ENCODE data around the gene MIEF1. TPM values are rescaled to one million over a fixed set of nuclear protein-coding genes. Genes with fewer than 3 reads are reported as not detected.

The MIEF1 gene
- polyA plus RNA-seq, 1 donor, result 34.4 TPM

- peak in 1 of 2 donors; percentile 52 for DNase-seq
- WGBS (ENCODE audit: insufficient coverage, low lambda C conversion rate), result no CpG with 5 or more reads among the region's 9 CpGs
- Histone ChIP-seq H3K36me3 (ENCODE audit: control insufficient read depth, insufficient read depth, low read length) (peaks cover 42% of the 10 kb centered on the region), H3K27ac (ENCODE audit: low read length) (no peak overlapping the region), H3K9me3 (ENCODE audit: control insufficient read depth, low read depth, low read length) (no peaks in the 10 kb centered on the region), H3K4me1 (ENCODE audit: control insufficient read depth, insufficient read depth, low read length) (peaks cover 40% of the 10 kb centered on the region), H3K27me3 (ENCODE audit: control insufficient read depth, insufficient read depth, low read length) (no peaks in the 10 kb centered on the region), H3K4me3 (ENCODE audit: low read length) (no peak overlapping the region)
Measured at GRCh38 chr22:39478441-39478850, 23.6 kb upstream of the MIEF1 start.

GRCh38 chr22:39479254-39479653, 22.8 kb upstream of the MIEF1 start:
- H3K4me1 ChIP-seq (ENCODE audit: control insufficient read depth, insufficient read depth, low read length), result peaks cover 35% of the 10 kb centered on the region
- no CpG with 5 or more reads among the region's 3 CpGs for WGBS (ENCODE audit: insufficient coverage, low lambda C conversion rate)
- H3K36me3 ChIP-seq (ENCODE audit: control insufficient read depth, insufficient read depth, low read length), result peaks cover 42% of the 10 kb centered on the region
- no peak overlapping the region for H3K27ac ChIP-seq (ENCODE audit: low read length)
- no peak for DNase-seq
- H3K4me3 ChIP-seq (ENCODE audit: low read length), result no peak overlapping the region
- no peaks in the 10 kb centered on the region for H3K9me3 ChIP-seq (ENCODE audit: control insufficient read depth, low read depth, low read length)
- H3K27me3 ChIP-seq (ENCODE audit: control insufficient read depth, insufficient read depth, low read length), result no peaks in the 10 kb centered on the region

DNA sequence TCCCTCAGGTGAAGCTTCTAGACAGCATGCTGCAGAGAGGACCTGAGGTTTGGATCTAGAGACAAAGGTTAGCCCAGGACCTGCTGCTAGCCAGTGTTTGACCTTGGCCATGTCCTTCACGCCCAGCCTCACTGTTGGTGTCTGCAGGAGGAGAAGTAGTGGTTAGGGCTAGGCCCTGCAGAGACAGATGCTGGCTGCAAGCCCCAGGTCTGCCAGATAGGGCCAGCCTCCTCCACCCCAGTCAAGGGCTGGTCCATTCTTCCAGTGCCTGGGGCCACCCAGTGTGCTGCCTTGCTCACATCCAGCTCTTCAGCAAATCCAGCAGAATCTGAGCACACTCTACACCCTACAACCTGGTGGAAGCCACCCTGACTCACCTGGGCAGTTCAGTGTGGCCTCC, 21.5 kb upstream of the MIEF1 start:
- H3K4me3 ChIP-seq (ENCODE audit: low read length), result no peak overlapping the region
- WGBS (ENCODE audit: insufficient coverage, low lambda C conversion rate), result no CpG with 5 or more reads among the region's 1 CpG
- peaks cover 22% of the 10 kb centered on the region for H3K4me1 ChIP-seq (ENCODE audit: control insufficient read depth, insufficient read depth, low read length)
- H3K27me3 ChIP-seq (ENCODE audit: control insufficient read depth, insufficient read depth, low read length), result no peaks in the 10 kb centered on the region
- H3K27ac ChIP-seq (ENCODE audit: low read length), result no peak overlapping the region
- H3K36me3 ChIP-seq (ENCODE audit: control insufficient read depth, insufficient read depth, low read length), result peaks cover 42% of the 10 kb centered on the region
- H3K9me3 ChIP-seq (ENCODE audit: control insufficient read depth, low read depth, low read length), result no peaks in the 10 kb centered on the region
- DNase-seq, result no peak

DNA sequence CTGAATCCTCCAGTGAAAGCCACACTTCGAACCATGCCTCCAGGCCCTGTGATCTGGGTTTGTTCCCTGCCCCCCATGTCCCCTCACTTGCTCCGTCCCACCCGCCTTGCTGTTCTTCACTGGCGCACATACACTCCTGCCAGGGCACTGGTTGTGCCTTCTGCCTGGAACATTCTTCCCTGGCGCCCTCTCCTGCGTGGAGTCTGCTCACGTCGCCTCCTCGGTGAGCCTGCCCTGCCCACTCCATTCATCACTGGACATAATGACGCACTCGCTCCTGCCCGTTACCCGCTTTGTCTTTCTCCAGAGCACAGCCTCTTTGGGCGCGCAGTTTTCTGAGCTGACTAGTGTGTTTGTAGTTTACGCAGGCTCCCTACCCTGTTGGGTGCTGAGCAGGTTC, 21.0 kb upstream of the MIEF1 start:
- peaks cover 42% of the 10 kb centered on the region for H3K36me3 ChIP-seq (ENCODE audit: control insufficient read depth, insufficient read depth, low read length)
- no peak overlapping the region for H3K27ac ChIP-seq (ENCODE audit: low read length)
- no peak overlapping the region for H3K4me3 ChIP-seq (ENCODE audit: low read length)
- DNase-seq, result no peak
- H3K4me1 ChIP-seq (ENCODE audit: control insufficient read depth, insufficient read depth, low read length), result peaks cover 17% of the 10 kb centered on the region
- H3K27me3 ChIP-seq (ENCODE audit: control insufficient read depth, insufficient read depth, low read length), result no peaks in the 10 kb centered on the region
- H3K9me3 ChIP-seq (ENCODE audit: control insufficient read depth, low read depth, low read length), result no peaks in the 10 kb centered on the region
- WGBS (ENCODE audit: insufficient coverage, low lambda C conversion rate), result 83% methylated on average over 4 of the region's 16 CpGs

DNA sequence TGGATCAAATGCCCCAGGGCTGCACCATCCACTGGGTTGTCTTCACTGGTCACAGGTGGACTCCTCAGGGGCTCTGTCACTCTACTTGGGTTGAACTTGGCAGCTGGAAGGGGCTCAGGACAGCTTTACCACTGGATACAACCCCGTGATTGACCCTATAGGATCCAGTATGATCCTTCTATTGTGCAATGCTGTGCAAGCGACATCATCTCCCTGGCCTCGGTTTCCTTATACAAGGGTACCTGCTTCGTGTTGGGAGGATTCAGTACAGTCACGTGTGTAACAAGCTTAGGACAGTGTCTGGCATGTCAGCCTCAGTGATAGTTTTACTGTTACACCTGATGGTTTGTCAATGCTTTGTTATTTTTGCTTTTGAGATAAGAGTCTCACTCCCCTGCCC, 20.5 kb upstream of the MIEF1 start:
- Histone ChIP-seq H3K9me3 (ENCODE audit: control insufficient read depth, low read depth, low read length) (no peaks in the 10 kb centered on the region), H3K27ac (ENCODE audit: low read length) (no peak overlapping the region), H3K36me3 (ENCODE audit: control insufficient read depth, insufficient read depth, low read length) (peaks cover 42% of the 10 kb centered on the region), H3K4me1 (ENCODE audit: control insufficient read depth, insufficient read depth, low read length) (peaks cover 12% of the 10 kb centered on the region), H3K4me3 (ENCODE audit: low read length) (no peak overlapping the region), H3K27me3 (ENCODE audit: control insufficient read depth, insufficient read depth, low read length) (no peaks in the 10 kb centered on the region)
- no peak for DNase-seq
- WGBS (ENCODE audit: insufficient coverage, low lambda C conversion rate), result no CpG with 5 or more reads among the region's 5 CpGs

- peaks cover under 1% of the 10 kb centered on the region for H3K9me3 ChIP-seq (ENCODE audit: control insufficient read depth, low read depth, low read length)
- no peaks in the 10 kb centered on the region for H3K27me3 ChIP-seq (ENCODE audit: control insufficient read depth, insufficient read depth, low read length)
- peaks cover 7% of the 10 kb centered on the region for H3K4me1 ChIP-seq (ENCODE audit: control insufficient read depth, insufficient read depth, low read length)
- no CpG with 5 or more reads among the region's 3 CpGs for WGBS (ENCODE audit: insufficient coverage, low lambda C conversion rate)
- H3K36me3 ChIP-seq (ENCODE audit: control insufficient read depth, insufficient read depth, low read length), result peaks cover 34% of the 10 kb centered on the region
- H3K4me3 ChIP-seq (ENCODE audit: low read length), result no peak overlapping the region
- H3K27ac ChIP-seq (ENCODE audit: low read length), result no peak overlapping the region
- no peak for DNase-seq
Measured at GRCh38 chr22:39482768-39483167, 19.3 kb upstream of the MIEF1 start.

GRCh38 chr22:39486951-39487825, 14.9 kb upstream of the MIEF1 start:
- peaks cover 44% of the 10 kb centered on the region for H3K36me3 ChIP-seq (ENCODE audit: control insufficient read depth, insufficient read depth, low read length)
- no peak overlapping the region for H3K27ac ChIP-seq (ENCODE audit: low read length)
- H3K9me3 ChIP-seq (ENCODE audit: control insufficient read depth, low read depth, low read length), result peaks cover 5% of the 10 kb centered on the region
- no CpG with 5 or more reads among the region's 45 CpGs for WGBS (ENCODE audit: insufficient coverage, low lambda C conversion rate)
- H3K27me3 ChIP-seq (ENCODE audit: control insufficient read depth, insufficient read depth, low read length), result no peaks in the 10 kb centered on the region
- no peak for DNase-seq
- H3K4me3 ChIP-seq (ENCODE audit: low read length), result no peak overlapping the region
- peaks cover 18% of the 10 kb centered on the region for H3K4me1 ChIP-seq (ENCODE audit: control insufficient read depth, insufficient read depth, low read length)

DNA sequence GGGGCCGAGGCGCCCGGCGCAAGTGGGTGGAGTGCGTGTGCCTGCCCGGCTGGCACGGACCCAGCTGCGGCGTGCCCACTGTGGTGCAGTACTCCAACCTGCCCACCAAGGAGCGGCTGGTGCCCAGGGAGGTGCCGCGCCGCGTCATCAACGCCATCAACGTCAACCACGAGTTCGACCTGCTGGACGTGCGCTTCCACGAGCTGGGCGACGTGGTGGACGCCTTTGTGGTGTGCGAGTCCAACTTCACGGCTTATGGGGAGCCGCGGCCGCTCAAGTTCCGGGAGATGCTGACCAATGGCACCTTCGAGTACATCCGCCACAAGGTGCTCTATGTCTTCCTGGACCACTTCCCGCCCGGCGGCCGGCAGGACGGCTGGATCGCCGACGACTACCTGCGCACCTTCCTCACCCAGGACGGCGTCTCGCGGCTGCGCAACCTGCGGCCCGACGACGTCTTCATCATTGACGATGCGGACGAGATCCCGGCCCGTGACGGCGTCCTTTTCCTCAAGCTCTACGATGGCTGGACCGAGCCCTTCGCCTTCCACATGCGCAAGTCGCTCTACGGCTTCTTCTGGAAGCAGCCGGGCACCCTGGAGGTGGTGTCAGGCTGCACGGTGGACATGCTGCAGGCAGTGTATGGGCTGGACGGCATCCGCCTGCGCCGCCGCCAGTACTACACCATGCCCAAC, 14.1 kb upstream of the MIEF1 start:
- no peak overlapping the region for H3K27ac ChIP-seq (ENCODE audit: low read length)
- H3K27me3 ChIP-seq (ENCODE audit: control insufficient read depth, insufficient read depth, low read length), result no peaks in the 10 kb centered on the region
- peaks cover 37% of the 10 kb centered on the region for H3K36me3 ChIP-seq (ENCODE audit: control insufficient read depth, insufficient read depth, low read length)
- no peak for DNase-seq
- WGBS (ENCODE audit: insufficient coverage, low lambda C conversion rate), result 90% methylated on average over 2 of the region's 70 CpGs
- no peak overlapping the region for H3K4me3 ChIP-seq (ENCODE audit: low read length)
- peaks cover 18% of the 10 kb centered on the region for H3K4me1 ChIP-seq (ENCODE audit: control insufficient read depth, insufficient read depth, low read length)
- peaks cover 5% of the 10 kb centered on the region for H3K9me3 ChIP-seq (ENCODE audit: control insufficient read depth, low read depth, low read length)

GRCh38 chr22:39488563-39489083, 13.5 kb upstream of the MIEF1 start:
- peaks cover 18% of the 10 kb centered on the region for H3K4me1 ChIP-seq (ENCODE audit: control insufficient read depth, insufficient read depth, low read length)
- H3K9me3 ChIP-seq (ENCODE audit: control insufficient read depth, low read depth, low read length), result peaks cover 5% of the 10 kb centered on the region
- H3K27me3 ChIP-seq (ENCODE audit: control insufficient read depth, insufficient read depth, low read length), result no peaks in the 10 kb centered on the region
- WGBS (ENCODE audit: insufficient coverage, low lambda C conversion rate), result no CpG with 5 or more reads among the region's 39 CpGs
- no peak for DNase-seq
- peak overlapping the region; percentile 86 for H3K27ac ChIP-seq (ENCODE audit: low read length)
- no peak overlapping the region for H3K4me3 ChIP-seq (ENCODE audit: low read length)
- H3K36me3 ChIP-seq (ENCODE audit: control insufficient read depth, insufficient read depth, low read length), result peaks cover 37% of the 10 kb centered on the region

Data from large intestine (tissue), 3 donors.